DMS79 treated with DMSO at 0.1 percent for 48 hours (cell line): Measurements from ENCODE around the gene IL5RA.

Source experiments
- DNase-seq: peaks from one replicate; lab custom pipeline; 2025; lab: John Stamatoyannopoulos, UW

IL5RA gene

GRCh38 chr3:3107181-3107580 is 3.0 kb downstream of the IL5RA start:
- DNase-seq, result no peak

- no peak for DNase-seq
These were observed 4.4 kb downstream of the IL5RA start for GRCh38 chr3:3105815-3106214.

DNA sequence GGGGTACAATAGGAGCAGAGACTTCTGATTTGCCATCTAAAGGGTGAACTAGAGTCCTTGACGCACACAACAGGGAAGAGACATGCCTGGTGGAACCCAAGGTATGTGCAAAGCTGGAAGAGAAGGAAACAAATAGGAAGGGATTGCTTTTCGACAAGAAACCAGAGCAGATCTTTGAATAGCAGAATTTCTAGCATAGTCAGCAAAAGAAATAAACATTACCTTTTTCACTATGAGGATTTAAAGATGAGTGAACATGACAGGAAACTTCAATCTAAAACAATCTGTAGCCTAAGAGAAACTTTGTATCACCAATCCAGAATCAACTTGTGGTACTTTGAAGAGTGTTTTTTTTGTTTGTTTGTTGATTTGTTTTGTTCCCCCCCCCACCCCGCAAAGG is 4.9 kb downstream of the IL5RA start:
- DNase-seq, result no peak

GRCh38 chr3:3102751-3103150 is 7.4 kb downstream of the IL5RA start:
- no peak for DNase-seq

DNA sequence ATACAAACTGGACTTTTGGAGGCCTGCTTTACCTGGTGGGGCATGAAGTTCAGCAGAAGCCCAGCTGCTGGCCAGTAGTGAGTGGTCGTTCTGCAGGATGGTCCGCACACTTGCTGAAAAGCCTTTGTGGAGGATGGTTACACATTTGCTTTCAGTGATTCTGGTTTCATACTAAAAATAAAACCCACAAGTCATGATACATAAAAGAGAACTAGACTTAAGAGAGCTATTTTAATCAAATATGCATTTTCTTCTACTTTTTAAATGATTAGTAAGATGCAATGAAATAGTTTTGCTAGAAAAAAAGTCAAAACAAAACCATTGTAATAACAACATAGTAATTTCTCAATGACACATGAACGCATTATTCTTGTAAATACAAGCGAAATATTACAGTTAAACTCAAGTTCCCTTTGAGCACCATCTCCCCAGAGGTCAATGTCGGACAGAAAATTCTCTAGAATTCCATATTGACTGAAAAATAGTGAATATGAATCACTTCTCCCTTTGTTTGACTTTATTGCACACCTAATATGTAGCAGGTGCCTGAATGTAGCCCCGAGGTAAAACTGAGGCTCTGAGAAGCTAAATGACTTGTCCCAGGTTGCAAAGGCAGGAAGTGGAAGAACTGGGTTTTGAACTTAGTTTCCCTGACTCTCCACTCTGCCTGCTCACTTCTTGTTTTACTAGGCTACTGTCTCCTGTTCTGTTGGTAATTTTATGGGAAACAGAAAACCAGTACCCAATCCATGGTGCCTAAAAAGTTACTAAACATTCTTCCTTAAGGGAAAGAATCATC is 8.3 kb downstream of the IL5RA start:
- no peak for DNase-seq

DNA sequence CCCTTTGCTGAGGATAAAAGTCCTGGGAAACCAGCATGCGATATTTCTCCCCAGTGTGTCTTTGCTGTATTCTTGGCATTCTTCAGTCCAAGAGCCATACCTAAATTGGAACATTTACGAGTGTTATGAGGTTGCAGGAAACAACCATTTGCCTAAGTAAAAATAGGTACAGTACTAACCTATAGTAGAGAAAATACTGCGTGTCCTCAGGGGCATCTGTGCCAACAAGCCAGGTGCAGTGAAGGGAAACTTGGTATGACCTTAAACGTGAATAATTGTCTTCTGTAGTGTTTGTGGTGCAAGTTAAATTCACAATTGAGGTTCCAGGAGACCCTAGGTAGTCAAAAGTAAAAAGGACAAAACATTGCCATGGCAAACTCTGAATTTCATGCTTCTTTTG is 12.2 kb downstream of the IL5RA start:
- DNase-seq, result no peak

GRCh38 chr3:3089017-3089416 is 21.2 kb downstream of the IL5RA start:
- DNase-seq, result no peak

GRCh38 chr3:3087716-3088465 is 22.3 kb downstream of the IL5RA start:
- no peak for DNase-seq

GRCh38 chr3:3087279-3087678 is 22.9 kb downstream of the IL5RA start:
- no peak for DNase-seq

DNA sequence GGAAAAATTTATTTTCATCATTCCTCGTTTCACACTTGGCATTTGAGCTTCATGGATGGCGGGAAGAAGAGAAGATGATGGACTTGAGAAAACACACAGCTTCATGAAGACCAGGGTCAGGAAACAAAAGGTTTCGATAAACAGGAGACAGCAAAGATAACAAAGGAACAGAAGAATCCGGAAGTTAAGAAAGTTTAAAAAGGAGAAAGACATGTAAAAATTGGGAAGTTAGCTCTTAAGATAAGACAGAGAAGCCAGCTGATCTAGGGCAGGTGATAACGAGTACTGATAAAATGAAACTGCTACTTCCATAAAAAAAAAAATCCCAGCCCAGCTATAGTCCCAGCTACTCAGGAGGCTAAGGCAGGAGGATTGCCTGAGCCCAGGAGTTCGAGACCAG is 23.9 kb downstream of the IL5RA start:
- no peak for DNase-seq

- DNase-seq, result no peak
These were observed 24.4 kb downstream of the IL5RA start for GRCh38 chr3:3085782-3086181.

DNA sequence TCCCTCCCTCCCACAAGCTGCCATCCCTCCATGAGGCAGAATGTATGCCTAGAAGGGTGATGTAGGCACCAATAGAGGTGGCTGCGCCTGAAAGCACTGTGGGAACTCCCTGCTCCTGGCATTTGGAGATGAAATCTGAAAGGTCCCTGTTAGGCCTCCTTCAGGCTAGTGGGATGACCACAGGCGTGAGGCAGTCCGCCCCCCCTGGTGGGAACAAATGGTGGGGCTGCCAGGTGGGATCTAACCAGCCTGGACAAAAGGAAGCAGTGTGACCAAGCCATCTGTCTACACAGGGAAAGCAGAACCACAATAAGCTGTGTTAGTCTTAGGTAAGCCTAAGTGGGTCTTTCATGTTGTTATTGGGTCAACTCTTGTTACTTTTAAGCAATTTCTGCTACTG is 25.3 kb downstream of the IL5RA start:
- DNase-seq, result no peak

DNA sequence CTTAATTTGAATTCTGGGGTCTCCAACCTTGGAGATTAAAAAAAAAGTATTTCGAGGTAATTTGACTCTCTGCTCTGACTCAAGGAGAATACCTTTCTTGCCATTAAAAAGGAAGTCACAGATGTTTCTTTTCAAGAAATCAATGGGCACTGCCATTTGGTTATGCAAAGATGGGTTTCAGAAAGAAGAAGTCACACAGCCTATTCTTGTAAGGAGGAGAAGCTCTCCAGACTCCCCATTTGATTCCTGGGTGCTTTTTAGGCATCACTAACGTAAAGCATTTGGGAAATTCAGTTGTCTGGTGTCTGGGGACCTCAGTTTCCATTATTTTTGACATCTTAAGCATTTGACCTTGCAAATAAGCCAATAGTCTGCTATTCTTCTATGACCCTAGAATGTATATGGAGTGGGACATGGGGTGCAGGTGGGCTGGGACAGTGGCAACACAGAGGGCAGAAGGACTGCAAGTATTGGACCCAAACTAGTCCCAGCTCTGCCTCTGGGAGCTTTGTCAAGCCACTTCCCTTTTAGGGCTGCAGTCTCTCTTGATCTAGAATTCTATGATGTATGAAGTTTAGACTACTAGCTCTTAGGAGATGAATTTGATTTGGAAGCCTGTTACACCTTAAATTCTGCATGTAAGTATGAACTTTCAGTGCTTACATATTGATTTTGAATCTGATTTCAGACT is 27.8 kb downstream of the IL5RA start:
- DNase-seq, result no peak

GRCh38 chr3:3081381-3082233 is 28.6 kb downstream of the IL5RA start:
- no peak for DNase-seq

DNA sequence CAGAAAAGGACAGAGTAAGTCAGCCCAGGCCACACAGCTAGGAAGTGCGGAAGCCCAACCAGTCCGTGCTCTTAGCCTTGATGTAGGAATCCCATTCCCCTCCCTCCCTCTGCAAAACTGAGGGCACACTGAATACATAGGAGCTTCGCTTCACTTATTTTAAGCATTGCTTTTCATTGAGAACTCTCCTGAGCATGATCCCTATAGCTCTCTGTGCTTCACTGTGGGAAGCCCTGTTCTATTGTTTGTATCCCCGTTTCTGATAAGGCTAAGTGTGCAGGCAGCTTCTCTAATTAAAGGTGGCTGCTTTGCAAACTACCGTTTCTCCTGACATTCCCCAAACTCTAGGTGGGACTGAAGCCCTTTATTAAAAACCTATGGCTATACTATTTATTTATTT is 29.9 kb downstream of the IL5RA start:
- no peak for DNase-seq

GRCh38 chr3:3074551-3075257 is 35.5 kb downstream of the IL5RA start:
- DNase-seq, result no peak

DNA sequence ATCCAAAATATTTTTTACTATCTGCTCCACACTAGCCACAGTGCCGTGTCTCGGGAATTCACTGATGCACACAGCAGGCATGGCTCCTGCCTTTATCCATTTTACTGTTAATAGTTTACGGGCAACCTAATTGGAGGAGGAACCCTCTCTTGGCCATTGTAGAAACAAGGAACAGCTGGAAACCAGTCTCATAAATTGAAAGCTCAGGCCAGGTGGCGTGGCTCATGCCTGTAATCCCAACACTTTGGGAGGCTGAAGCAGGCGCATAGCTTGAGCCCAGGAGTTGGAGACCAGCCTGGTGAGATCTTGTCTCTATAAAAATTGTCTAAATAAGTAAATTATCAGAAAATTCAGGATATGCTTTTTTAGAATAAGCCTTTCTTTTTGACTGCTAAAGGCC is 39.0 kb downstream of the IL5RA start:
- no peak for DNase-seq

GRCh38 chr3:3069723-3070122 is 40.5 kb downstream of the IL5RA start:
- DNase-seq, result no peak

DNA sequence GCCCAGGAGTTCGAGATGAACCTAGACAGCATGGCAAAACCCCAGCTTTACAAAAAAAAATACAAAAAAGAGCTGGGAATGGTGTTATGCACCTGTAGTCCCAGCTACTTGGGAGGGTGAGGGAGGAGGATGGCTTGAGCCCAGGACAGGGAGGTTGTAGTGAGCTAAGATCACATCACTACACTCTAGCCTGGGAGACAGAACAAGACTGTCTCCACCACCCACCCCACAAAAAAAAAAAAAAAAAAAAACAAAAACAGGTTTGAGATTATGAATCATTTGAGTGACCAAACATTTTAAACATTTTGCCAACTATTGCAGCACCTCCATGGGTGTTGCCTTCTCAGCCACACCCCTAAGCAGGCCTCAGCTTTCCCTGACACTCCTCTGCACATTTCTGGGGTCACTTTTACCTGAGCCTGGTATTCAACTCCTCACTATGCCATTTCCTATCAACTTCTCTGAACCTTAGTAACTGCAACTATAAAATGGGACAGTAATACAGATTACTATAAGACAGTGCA is 41.8 kb downstream of the IL5RA start:
- DNase-seq, result no peak

DNA sequence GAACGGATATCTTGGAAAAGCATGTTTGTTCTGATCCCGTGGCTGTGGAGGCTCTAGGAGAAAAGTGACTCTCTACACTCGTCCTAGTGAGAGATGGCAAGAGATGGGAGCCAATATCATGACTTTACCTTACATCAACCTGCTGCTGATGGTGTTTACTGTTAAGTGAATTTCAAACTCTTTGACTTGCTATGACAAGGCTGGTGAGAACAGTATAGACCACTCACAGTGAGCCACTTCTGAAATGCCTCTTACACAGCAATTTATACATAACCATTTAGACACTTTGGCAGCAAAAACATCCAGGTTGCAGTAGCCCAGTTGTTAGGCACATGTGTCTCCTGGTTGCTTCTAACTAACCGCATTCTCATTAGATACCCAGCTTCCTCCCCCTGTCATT is 43.3 kb downstream of the IL5RA start:
- no peak for DNase-seq

DNA sequence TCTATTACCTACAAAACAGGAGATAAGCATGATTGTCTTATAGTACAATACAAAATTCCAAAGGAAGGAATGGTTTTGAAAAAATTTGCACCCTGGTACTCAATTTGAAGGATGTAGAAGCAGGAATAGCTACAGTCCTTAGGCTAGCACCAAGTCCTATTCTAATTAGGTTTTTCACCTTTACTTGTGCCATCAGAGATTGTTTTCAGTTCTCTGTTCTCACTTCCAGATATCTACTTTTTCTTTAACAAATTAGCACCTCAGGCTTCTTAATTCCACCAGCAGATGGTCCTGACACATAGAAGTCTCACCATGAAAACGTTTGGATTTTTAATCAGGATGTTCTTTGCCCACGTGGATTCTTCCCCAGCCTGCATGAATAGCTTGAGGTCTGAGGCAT is 43.8 kb downstream of the IL5RA start:
- DNase-seq, result no peak
